Measurements from ENCODE around the gene MSI2. TPM values are rescaled to one million over a fixed set of nuclear protein-coding genes. Genes with fewer than 3 reads are reported as not detected.

The MSI2 gene
- total RNA-seq, 2 experiments from 2014 or later: 131 to 164 TPM

GRCh38 chr17:57341611-57342540, 85.6 kb downstream of the MSI2 start:
- Histone ChIP-seq H3K9me2 (ENCODE audit: insufficient read depth, low read length) (no peaks in the 10 kb centered on the region), H3K79me2 (ENCODE audit: insufficient read depth, low read depth, low read length) (peaks cover 5% of the 10 kb centered on the region; the same call in 1 of the 2 replicates), H3K27ac (ENCODE audit: low read depth, low read length, poor library complexity, severe bottlenecking) (no peak overlapping the region), H3K4me1 (ENCODE audit: insufficient read depth, low read length, poor library complexity, severe bottlenecking) (peaks cover 24% of the 10 kb centered on the region), H2AFZ (ENCODE audit: low read length) (no peak overlapping the region), H3K36me3 (ENCODE audit: insufficient read depth, low read length) (peaks cover 40% of the 10 kb centered on the region), H3K9me3 (ENCODE audit: low read length) (no peaks in the 10 kb centered on the region), H3K4me2 (ENCODE audit: low read length) (no peak overlapping the region), H3K4me3 (ENCODE audit: low read depth, low read length, poor library complexity, severe bottlenecking) (no peak overlapping the region), H4K20me1 (ENCODE audit: insufficient read depth, low read length) (no peaks in the 10 kb centered on the region)
- no peak for DNase-seq (ENCODE audit: low spot score)
- CTCF ChIA-PET (ENCODE audit: unreplicated experiment): no interaction called here
- POLR2A ChIA-PET: interaction anchor here (0.6 to 1.3 kb wide), 5 partner anchors 12 to 144 kb away, joined by 3 to 7 read pairs (median 3); no protein-coding TSS in a partner anchor
- TF ChIP-seq CTCF (conservative IDR thresholded peaks at IDR 0.05; ENCODE audit: low read length): no peak
- no peak for TF ChIP-seq EZH2phosphoT487 (IDR thresholded peaks at IDR 0.05; ENCODE audit: borderline replicate concordance, low read depth, low read length)
- no TSS peak for BruUV-seq (replicated peaks)
- intact Hi-C loops (cut with micrococcal nuclease; ENCODE audit: unreplicated experiment): no loop called here

GRCh38 chr17:57342963-57343589, 86.8 kb downstream of the MSI2 start:
- H3K79me2 ChIP-seq (ENCODE audit: insufficient read depth, low read depth, low read length): no peaks in the 10 kb centered on the region
- H3K9me2 ChIP-seq (ENCODE audit: insufficient read depth, low read length): no peaks in the 10 kb centered on the region
- no peak overlapping the region for H3K27ac ChIP-seq (ENCODE audit: low read depth, low read length, poor library complexity, severe bottlenecking)
- intact Hi-C loops (cut with micrococcal nuclease; ENCODE audit: unreplicated experiment): no loop called here
- H3K4me2 ChIP-seq (ENCODE audit: low read length): no peak overlapping the region
- H4K20me1 ChIP-seq (ENCODE audit: insufficient read depth, low read length): no peaks in the 10 kb centered on the region
- H2AFZ ChIP-seq (ENCODE audit: low read length): no peak overlapping the region
- POLR2A ChIA-PET: no interaction called here
- H3K4me3 ChIP-seq (ENCODE audit: low read depth, low read length, poor library complexity, severe bottlenecking): no peak overlapping the region
- no peaks in the 10 kb centered on the region for H3K9me3 ChIP-seq (ENCODE audit: low read length)
- peaks cover 42% of the 10 kb centered on the region for H3K36me3 ChIP-seq (ENCODE audit: insufficient read depth, low read length)
- CTCF ChIA-PET (ENCODE audit: unreplicated experiment): no interaction called here
- BruUV-seq (replicated peaks): no TSS peak
- no peak for TF ChIP-seq CTCF (conservative IDR thresholded peaks at IDR 0.05; ENCODE audit: low read length)
- no peak for TF ChIP-seq EZH2phosphoT487 (IDR thresholded peaks at IDR 0.05; ENCODE audit: borderline replicate concordance, low read depth, low read length)
- H3K4me1 ChIP-seq (ENCODE audit: insufficient read depth, low read length, poor library complexity, severe bottlenecking): peaks cover 17% of the 10 kb centered on the region
- DNase-seq (ENCODE audit: low spot score): no peak
